ENCODE data around the gene SREBF1.

SREBF1 gene

GRCh38 chr17:17788967-17789366, 47.8 kb downstream of the SREBF1 start:
- DNase-seq (ENCODE audit: low spot score), result no peak
- Mint-ChIP-seq H3K27ac (no peak overlapping the region), H3K9me3 (no peaks in the 10 kb centered on the region), H3K27me3 (ENCODE audit: low read depth) (peaks cover 8% of the 10 kb centered on the region), H3K4me3 (no peak overlapping the region), H3K4me1 (ENCODE audit: low read depth) (peaks cover 25% of the 10 kb centered on the region), H3K36me3 (ENCODE audit: low read depth) (peaks cover 8% of the 10 kb centered on the region)

GRCh38 chr17:17787568-17787967, 49.2 kb downstream of the SREBF1 start:
- H3K9me3 Mint-ChIP-seq, result no peaks in the 10 kb centered on the region
- no peak overlapping the region for H3K27ac Mint-ChIP-seq
- H3K4me1 Mint-ChIP-seq (ENCODE audit: low read depth), result peaks cover 14% of the 10 kb centered on the region
- no peak overlapping the region for H3K4me3 Mint-ChIP-seq
- no peak for DNase-seq (ENCODE audit: low spot score)
- peaks cover 3% of the 10 kb centered on the region for H3K36me3 Mint-ChIP-seq (ENCODE audit: low read depth)
- peaks cover 10% of the 10 kb centered on the region for H3K27me3 Mint-ChIP-seq (ENCODE audit: low read depth)

- DNase-seq (ENCODE audit: low spot score), result no peak
- peaks cover 8% of the 10 kb centered on the region for H3K4me1 Mint-ChIP-seq (ENCODE audit: low read depth)
- H3K36me3 Mint-ChIP-seq (ENCODE audit: low read depth), result peaks cover 3% of the 10 kb centered on the region
- no peak overlapping the region for H3K4me3 Mint-ChIP-seq
- no peak overlapping the region for H3K27ac Mint-ChIP-seq
- H3K27me3 Mint-ChIP-seq (ENCODE audit: low read depth), result peaks cover 10% of the 10 kb centered on the region
- no peaks in the 10 kb centered on the region for H3K9me3 Mint-ChIP-seq
Measured at GRCh38 chr17:17786998-17787397, 49.8 kb downstream of the SREBF1 start.

GRCh38 chr17:17785407-17785806, 51.4 kb downstream of the SREBF1 start:
- Mint-ChIP-seq H3K9me3 (no peaks in the 10 kb centered on the region), H3K4me1 (ENCODE audit: low read depth) (peaks cover 7% of the 10 kb centered on the region), H3K27me3 (ENCODE audit: low read depth) (peaks cover 22% of the 10 kb centered on the region), H3K4me3 (peak overlapping the region; percentile 51), H3K36me3 (ENCODE audit: low read depth) (peaks cover 3% of the 10 kb centered on the region), H3K27ac (no peak overlapping the region)
- DNase-seq (ENCODE audit: low spot score), result no peak

- no peak for DNase-seq (ENCODE audit: low spot score)
- Mint-ChIP-seq H3K9me3 (no peaks in the 10 kb centered on the region), H3K4me1 (ENCODE audit: low read depth) (peaks cover 7% of the 10 kb centered on the region), H3K27ac (no peak overlapping the region), H3K27me3 (ENCODE audit: low read depth) (peaks cover 22% of the 10 kb centered on the region), H3K4me3 (peak overlapping the region; percentile 51), H3K36me3 (ENCODE audit: low read depth) (peaks cover 3% of the 10 kb centered on the region)
Measured at GRCh38 chr17:17784657-17785267, 52.0 kb downstream of the SREBF1 start.

GRCh38 chr17:17783825-17784656, 52.7 kb downstream of the SREBF1 start:
- Mint-ChIP-seq H3K4me1 (ENCODE audit: low read depth) (peaks cover 7% of the 10 kb centered on the region), H3K27me3 (ENCODE audit: low read depth) (peaks cover 22% of the 10 kb centered on the region), H3K4me3 (peak overlapping the region; percentile 69), H3K36me3 (ENCODE audit: low read depth) (peaks cover 3% of the 10 kb centered on the region), H3K27ac (no peak overlapping the region), H3K9me3 (no peaks in the 10 kb centered on the region)
- no peak for DNase-seq (ENCODE audit: low spot score)

- Mint-ChIP-seq H3K4me3 (peak overlapping the region; percentile 71), H3K9me3 (no peaks in the 10 kb centered on the region), H3K4me1 (ENCODE audit: low read depth) (peaks cover 7% of the 10 kb centered on the region), H3K36me3 (ENCODE audit: low read depth) (peaks cover 3% of the 10 kb centered on the region), H3K27ac (no peak overlapping the region), H3K27me3 (ENCODE audit: low read depth) (peaks cover 22% of the 10 kb centered on the region)
- peak; percentile 53 for DNase-seq (ENCODE audit: low spot score)
Measured at GRCh38 chr17:17783116-17783824, 53.5 kb downstream of the SREBF1 start.

- peaks cover 7% of the 10 kb centered on the region for H3K4me1 Mint-ChIP-seq (ENCODE audit: low read depth)
- H3K27ac Mint-ChIP-seq, result no peak overlapping the region
- peaks cover 22% of the 10 kb centered on the region for H3K27me3 Mint-ChIP-seq (ENCODE audit: low read depth)
- peak overlapping the region; percentile 71 for H3K4me3 Mint-ChIP-seq
- H3K9me3 Mint-ChIP-seq, result no peaks in the 10 kb centered on the region
- DNase-seq (ENCODE audit: low spot score), result no peak
- H3K36me3 Mint-ChIP-seq (ENCODE audit: low read depth), result peaks cover 3% of the 10 kb centered on the region
Measured at GRCh38 chr17:17782523-17783115, 54.2 kb downstream of the SREBF1 start.

- peaks cover 7% of the 10 kb centered on the region for H3K4me1 Mint-ChIP-seq (ENCODE audit: low read depth)
- peak; percentile 13 for DNase-seq (ENCODE audit: low spot score)
- H3K36me3 Mint-ChIP-seq (ENCODE audit: low read depth), result peaks cover 3% of the 10 kb centered on the region
- peak overlapping the region; percentile 32 for H3K4me3 Mint-ChIP-seq
- H3K27ac Mint-ChIP-seq, result no peak overlapping the region
- peaks cover 22% of the 10 kb centered on the region for H3K27me3 Mint-ChIP-seq (ENCODE audit: low read depth)
- no peaks in the 10 kb centered on the region for H3K9me3 Mint-ChIP-seq
Measured at GRCh38 chr17:17781591-17782496, 54.9 kb downstream of the SREBF1 start.

- no peak for DNase-seq (ENCODE audit: low spot score)
- Mint-ChIP-seq H3K4me1 (ENCODE audit: low read depth) (peaks cover 7% of the 10 kb centered on the region), H3K36me3 (ENCODE audit: low read depth) (peaks cover 3% of the 10 kb centered on the region), H3K9me3 (no peaks in the 10 kb centered on the region), H3K27me3 (ENCODE audit: low read depth) (peaks cover 22% of the 10 kb centered on the region), H3K27ac (no peak overlapping the region), H3K4me3 (peak overlapping the region; percentile 29)
Measured at GRCh38 chr17:17780922-17781590, 55.7 kb downstream of the SREBF1 start.

- Mint-ChIP-seq H3K36me3 (ENCODE audit: low read depth) (no peaks in the 10 kb centered on the region), H3K27me3 (ENCODE audit: low read depth) (peaks cover 14% of the 10 kb centered on the region), H3K9me3 (no peaks in the 10 kb centered on the region), H3K4me3 (no peak overlapping the region), H3K4me1 (ENCODE audit: low read depth) (peaks cover 2% of the 10 kb centered on the region), H3K27ac (no peak overlapping the region)
- no peak for DNase-seq (ENCODE audit: low spot score)
Measured at GRCh38 chr17:17779015-17779611, 57.7 kb downstream of the SREBF1 start.

GRCh38 chr17:17778308-17779014, 58.3 kb downstream of the SREBF1 start:
- Mint-ChIP-seq H3K27ac (no peak overlapping the region), H3K4me1 (ENCODE audit: low read depth) (no peaks in the 10 kb centered on the region), H3K9me3 (no peaks in the 10 kb centered on the region), H3K36me3 (ENCODE audit: low read depth) (no peaks in the 10 kb centered on the region), H3K4me3 (no peak overlapping the region), H3K27me3 (ENCODE audit: low read depth) (peaks cover 12% of the 10 kb centered on the region)
- DNase-seq (ENCODE audit: low spot score), result no peak
